Neural cell (in vitro differentiated cells): Measurements from ENCODE around the gene PTTG1IP2.

Source experiments
- CTCF ChIP-seq: fragments of 450-650 bp; IDR thresholded peaks from 2 replicates; pipeline ENCODE4 v1.5.1; 2014; ENCODE audit warnings: antibody characterized with exemption, mild to moderate bottlenecking, moderate library complexity; ENCODE audit not compliant: poor library complexity, severe bottlenecking
- EP300 ChIP-seq: fragments of 450-650 bp; conservative IDR thresholded peaks from 2 replicates; pipeline ENCODE4 v1.6.1; 2014; ENCODE audit warnings: antibody characterized with exemption, mild to moderate bottlenecking, moderate library complexity; ENCODE audit not compliant: poor library complexity, severe bottlenecking
- EZH2 ChIP-seq: fragments of 200-600, 300-800 bp; shearing (Covaris generic), sonication (generic); IDR thresholded peaks from 2 replicates; pipeline ENCODE4 v1.6.1; 2014; ENCODE audit warnings: antibody characterized with exemption, low read length, borderline replicate concordance, mild to moderate bottlenecking; ENCODE audit not compliant: insufficient read depth, poor library complexity, severe bottlenecking
- POLR2AphosphoS5 ChIP-seq: IDR thresholded peaks from 2 replicates; pipeline ENCODE4 v1.6.1; 2012
- RAD21 ChIP-seq: fragments of 450-650 bp; conservative IDR thresholded peaks from 2 replicates; pipeline ENCODE4 v1.6.1; 2014; ENCODE audit warnings: antibody characterized with exemption, mild to moderate bottlenecking, moderate library complexity
- SMC3 ChIP-seq: fragments of 450-650 bp; conservative IDR thresholded peaks from 2 replicates; pipeline ENCODE4 v1.6.1; 2014; ENCODE audit warnings: antibody characterized with exemption, mild to moderate bottlenecking, moderate library complexity; ENCODE audit not compliant: poor library complexity
- TAF1 ChIP-seq: IDR thresholded peaks from 2 replicates; pipeline ENCODE4 v1.6.1; 2012; ENCODE audit warnings: low read depth
- TF ChIP-seq, protein P1 (sequence below): IDR thresholded peaks from 2 replicates; pipeline ENCODE4 v1.6.1; 2012; ENCODE audit warnings: borderline replicate concordance

DNA sequence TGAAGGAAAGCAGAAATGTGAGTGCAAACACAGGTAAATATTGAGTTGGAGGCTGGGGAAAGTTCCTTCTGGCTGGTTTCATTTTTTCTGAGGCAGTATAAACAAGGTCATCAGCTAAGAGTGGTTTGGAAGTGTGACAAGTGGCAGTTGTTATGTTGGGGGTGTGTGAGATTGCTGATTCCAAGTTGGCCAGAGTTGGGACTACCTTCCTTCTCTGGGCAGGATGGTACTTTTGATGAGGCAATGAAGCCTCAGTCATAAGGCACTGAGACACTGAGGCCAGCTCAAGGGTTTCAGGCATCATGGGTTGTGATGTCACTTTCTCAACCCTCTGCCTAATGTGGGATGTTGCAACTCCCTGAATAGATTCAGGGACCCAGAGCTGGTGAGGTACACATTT lies 8.2 kb upstream of the PTTG1IP2 start:
- TF ChIP-seq CTCF (no peak), EP300 (no peak), EZH2 (no peak), POLR2AphosphoS5 (no peak), TAF1 (no peak), RAD21 (no peak), SMC3 (no peak)
- TF ChIP-seq, protein P1, sequence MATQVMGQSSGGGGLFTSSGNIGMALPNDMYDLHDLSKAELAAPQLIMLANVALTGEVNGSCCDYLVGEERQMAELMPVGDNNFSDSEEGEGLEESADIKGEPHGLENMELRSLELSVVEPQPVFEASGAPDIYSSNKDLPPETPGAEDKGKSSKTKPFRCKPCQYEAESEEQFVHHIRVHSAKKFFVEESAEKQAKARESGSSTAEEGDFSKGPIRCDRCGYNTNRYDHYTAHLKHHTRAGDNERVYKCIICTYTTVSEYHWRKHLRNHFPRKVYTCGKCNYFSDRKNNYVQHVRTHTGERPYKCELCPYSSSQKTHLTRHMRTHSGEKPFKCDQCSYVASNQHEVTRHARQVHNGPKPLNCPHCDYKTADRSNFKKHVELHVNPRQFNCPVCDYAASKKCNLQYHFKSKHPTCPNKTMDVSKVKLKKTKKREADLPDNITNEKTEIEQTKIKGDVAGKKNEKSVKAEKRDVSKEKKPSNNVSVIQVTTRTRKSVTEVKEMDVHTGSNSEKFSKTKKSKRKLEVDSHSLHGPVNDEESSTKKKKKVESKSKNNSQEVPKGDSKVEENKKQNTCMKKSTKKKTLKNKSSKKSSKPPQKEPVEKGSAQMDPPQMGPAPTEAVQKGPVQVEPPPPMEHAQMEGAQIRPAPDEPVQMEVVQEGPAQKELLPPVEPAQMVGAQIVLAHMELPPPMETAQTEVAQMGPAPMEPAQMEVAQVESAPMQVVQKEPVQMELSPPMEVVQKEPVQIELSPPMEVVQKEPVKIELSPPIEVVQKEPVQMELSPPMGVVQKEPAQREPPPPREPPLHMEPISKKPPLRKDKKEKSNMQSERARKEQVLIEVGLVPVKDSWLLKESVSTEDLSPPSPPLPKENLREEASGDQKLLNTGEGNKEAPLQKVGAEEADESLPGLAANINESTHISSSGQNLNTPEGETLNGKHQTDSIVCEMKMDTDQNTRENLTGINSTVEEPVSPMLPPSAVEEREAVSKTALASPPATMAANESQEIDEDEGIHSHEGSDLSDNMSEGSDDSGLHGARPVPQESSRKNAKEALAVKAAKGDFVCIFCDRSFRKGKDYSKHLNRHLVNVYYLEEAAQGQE: no peak
